ENCODE measurements around the gene IL36A.

IL36A gene

GRCh38 chr2:113005030-113005509 lies at the start of gene IL36A:
Gene IL36A (plus strand): TSS chr2:113005459. CDS start chr2:113005872, 413 bp downstream.
- DNase-seq = no peak

DNA sequence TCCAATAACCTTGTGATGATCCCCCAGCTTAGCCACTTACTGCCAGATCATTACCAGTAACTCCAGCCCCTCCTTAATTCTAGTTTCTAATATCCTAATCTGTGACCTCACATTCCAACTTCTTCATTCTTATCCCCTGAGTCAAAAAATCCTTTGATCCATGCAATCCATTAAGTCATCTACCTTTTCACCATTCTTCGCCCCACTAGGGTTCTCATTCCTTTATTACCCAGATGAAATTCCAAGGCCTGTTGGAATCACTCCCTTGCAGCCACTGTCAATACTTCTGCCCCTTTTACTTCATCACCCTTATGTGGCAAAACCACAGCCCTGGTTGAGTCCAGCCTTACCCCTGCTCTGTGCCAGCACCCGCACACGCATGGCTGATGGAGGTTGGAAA lies 47.7 kb upstream of the IL36A start:
- DNase-seq = no peak

GRCh38 chr2:112958428-112959108 lies 46.7 kb upstream of the IL36A start:
- peak; percentile 83 for DNase-seq

GRCh38 chr2:112959109-112959812 lies 46.0 kb upstream of the IL36A start:
- DNase-seq = peak; percentile 60

GRCh38 chr2:112960230-112960825 lies 44.9 kb upstream of the IL36A start:
- DNase-seq = no peak

GRCh38 chr2:112962308-112963175 lies 42.7 kb upstream of the IL36A start:
- no peak for DNase-seq

DNA sequence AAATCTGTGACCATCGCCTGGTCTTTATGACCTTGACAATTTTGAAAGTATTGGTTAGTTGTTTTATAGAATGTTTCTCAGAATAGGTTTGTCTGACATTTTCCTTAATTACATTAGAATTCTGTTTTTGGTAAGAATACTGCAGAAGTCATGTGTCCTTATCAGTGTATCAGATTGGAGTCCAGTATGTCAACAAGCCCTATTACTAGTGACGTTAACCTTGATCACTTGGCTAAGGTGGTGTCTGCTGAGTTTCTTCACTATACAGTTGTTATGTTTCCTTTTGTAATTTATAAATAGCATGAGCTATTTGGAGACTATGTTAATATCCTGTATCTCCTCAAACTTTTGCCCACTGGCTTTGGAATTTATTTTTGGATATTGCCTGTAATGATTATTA lies 38.2 kb upstream of the IL36A start:
- DNase-seq = no peak

DNA sequence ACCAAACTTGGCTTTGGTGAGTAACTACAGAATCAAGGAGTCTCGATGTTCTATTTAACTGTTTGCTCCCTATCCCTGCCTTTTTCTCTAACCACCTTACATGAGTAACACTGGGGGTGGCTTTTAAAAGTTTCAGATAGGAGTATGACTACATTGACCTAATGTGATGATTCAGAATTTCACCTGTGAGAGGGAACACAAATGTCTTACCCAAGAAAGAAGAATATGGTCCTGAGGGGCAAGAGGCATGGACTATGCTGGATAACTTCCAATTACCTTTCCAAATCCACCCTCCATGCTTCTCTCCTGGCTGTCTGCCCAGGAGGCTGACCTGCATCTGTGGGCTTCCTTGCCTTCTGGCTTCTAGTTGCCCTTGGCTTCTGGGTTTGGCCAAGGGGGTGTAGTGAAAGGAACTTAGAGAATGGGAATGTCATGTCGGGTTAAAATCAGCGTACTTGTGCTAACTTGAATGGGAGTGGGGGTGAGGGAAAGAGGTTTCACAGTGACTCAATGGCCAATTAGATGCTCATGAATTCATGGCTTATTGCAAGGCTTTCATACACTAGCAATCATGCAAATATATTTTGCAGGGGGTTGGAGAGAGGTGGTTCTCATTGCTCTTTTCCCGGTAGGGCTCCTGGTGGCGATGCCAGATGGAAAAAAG lies 32.7 kb upstream of the IL36A start:
- no peak for DNase-seq

- no peak for DNase-seq
Observed at GRCh38 chr2:112973156-112973555, 32.1 kb upstream of the IL36A start.

- no peak for DNase-seq
Observed at GRCh38 chr2:112977559-112978056, 27.7 kb upstream of the IL36A start, which contains the start of gene IL36G. Gene IL36G (plus strand): TSS chr2:112978006. CDS start chr2:112978639, 633 bp downstream.

- DNase-seq = no peak
Observed at GRCh38 chr2:112979731-112980130, 25.5 kb upstream of the IL36A start.

DNA sequence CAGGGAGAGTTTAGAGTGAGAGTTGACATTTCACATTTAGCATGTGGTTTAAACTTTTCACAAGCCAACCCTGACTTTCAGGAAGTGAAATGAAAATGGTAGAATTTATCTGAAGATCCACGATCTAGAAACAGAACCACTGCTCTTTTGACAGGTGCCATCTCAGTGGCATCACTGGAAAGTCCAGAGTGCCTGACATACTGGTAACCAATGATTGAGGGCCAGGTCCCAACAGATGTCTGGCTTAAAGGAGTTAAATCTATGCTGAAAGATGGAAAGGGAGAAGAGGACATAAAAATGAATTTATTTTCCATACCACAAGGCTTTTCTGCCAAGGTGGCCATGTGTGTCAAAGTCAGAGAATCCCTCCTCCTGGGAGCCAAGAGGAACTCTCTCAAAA lies 24.7 kb upstream of the IL36A start:
- no peak for DNase-seq

GRCh38 chr2:112985090-112985489 lies 20.2 kb upstream of the IL36A start:
- DNase-seq = no peak

GRCh38 chr2:112989611-112990010 lies 15.6 kb upstream of the IL36A start:
- DNase-seq = no peak

- DNase-seq = no peak
Observed at GRCh38 chr2:112993831-112994230, 11.4 kb upstream of the IL36A start.

DNA sequence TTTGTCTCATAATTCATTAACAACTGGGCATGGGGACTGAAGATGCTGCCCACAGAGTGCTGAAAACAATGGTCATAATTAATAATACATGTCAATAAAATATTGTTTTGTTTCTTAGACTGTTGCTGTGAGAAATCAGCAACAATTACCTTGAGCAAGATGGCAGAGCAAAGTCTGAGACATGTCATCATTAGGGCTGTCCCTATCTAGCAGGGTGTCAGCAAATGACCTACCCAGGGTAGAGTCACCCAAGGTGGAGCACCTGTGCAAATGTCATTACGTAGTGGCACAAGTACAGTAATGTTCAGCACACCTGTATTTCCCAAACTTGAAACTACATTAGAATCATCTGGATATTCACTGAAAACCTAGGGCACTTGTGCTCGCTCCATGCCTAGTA lies 10.6 kb upstream of the IL36A start:
- DNase-seq = no peak

DNA sequence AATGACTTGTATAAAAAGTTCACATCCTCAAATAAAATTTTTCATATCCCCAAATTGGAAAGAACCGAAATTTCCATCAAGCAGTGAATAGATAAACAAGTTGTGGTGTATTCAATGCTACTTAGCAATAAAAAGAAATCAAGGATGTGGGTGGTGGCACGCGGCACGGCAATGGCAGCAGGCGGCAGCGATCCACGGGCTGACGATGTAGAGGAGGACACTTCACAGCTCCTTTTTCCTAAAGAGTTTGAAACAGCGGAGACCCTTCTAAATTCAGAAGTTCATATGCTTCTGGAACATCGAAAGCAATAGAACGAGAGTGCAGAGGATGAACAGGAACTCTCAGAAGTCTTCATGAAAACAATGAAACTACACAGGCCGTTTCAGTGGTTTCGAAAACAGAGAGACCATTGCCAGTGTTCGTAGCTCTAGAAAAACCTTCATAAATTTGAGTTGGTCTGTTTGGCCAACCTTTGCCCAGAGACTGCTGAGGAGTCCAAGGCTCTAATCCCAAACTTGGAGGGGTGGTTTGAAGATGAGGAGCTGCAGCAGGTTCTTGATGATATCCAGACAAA lies 9.8 kb upstream of the IL36A start:
- DNase-seq = no peak

GRCh38 chr2:112996635-112997034 lies 8.6 kb upstream of the IL36A start:
- DNase-seq = no peak

- DNase-seq = no peak
Observed at GRCh38 chr2:112997151-112997550, 8.1 kb upstream of the IL36A start.

- DNase-seq = no peak
Observed at GRCh38 chr2:113000436-113000835, 4.8 kb upstream of the IL36A start.

GRCh38 chr2:113002677-113003076 lies 2.6 kb upstream of the IL36A start:
- DNase-seq = no peak

DNA sequence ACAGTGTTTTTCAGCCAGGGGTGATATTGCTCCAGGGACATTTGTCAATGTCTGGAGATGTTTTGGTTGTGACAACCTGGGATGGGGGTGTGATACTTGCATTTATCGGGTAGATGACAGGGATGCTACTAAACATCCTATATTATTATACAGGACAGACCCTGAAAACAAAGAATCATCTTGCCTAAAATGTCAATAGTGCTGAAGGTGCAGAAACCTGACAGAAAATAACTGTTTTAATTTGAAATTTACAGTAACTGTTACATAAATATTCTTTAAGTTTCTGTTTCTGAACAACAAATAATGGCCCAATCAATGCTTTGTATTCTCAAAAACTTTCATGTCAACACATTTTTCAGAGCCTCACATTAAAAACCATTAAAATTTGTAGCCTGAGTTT lies 2.0 kb downstream of the IL36A start:
- DNase-seq = no peak
